Urinary bladder (tissue), 4 donors: Measurements from ENCODE around the gene NCR3LG1. TPM values are rescaled to one million over a fixed set of nuclear protein-coding genes. Genes with fewer than 3 reads are reported as not detected.
A peak's percentile ranks its signal among the peaks of the same experiment; 100 is the strongest.

ENCODE experiments used
- DNase-seq: peaks from one replicate; pipeline ENCODE4 v3.0.0-alpha.2; 2015; ENCODE audit errors: extremely low spot score
- H3K27ac ChIP-seq: one replicate; pipeline ENCODE4 v1.5.1; 2013; ENCODE audit warnings: low read depth, mild to moderate bottlenecking, moderate library complexity
- H3K36me3 ChIP-seq: one replicate; pipeline ENCODE4 v1.6.1; 2013; ENCODE audit warnings: mild to moderate bottlenecking, moderate library complexity; ENCODE audit not compliant: insufficient read depth
- H3K4me1 ChIP-seq: one replicate; pipeline ENCODE4 v1.6.1; 2013; ENCODE audit warnings: mild to moderate bottlenecking, moderate library complexity; ENCODE audit not compliant: insufficient read depth
- H3K4me3 ChIP-seq: one replicate; pipeline ENCODE4 v1.5.1; 2013; ENCODE audit warnings: low read depth, low read length
- WGBS: extraction: QIAGEN DNeasy Blood & Tissue Kit; methylation state at CpG from one replicate; pipeline ENCODE4 v1.1.7; 2013; 5-methylcytosine and 5-hydroxymethylcytosine counted together
- polyA plus RNA-seq: library from polyadenylated mRNA; stranded (reverse); fragments of 200-250 nt; gene quantifications from one replicate; pipeline ENCODE4 v1.2.3, GENCODE V29; 2013
- total RNA-seq: library from RNA; depleted of rRNA; stranded (reverse); fragments of >200 nt; gene quantifications from one replicate; pipeline ENCODE4 v1.2.3, GENCODE V29; 2014
- donor health status: healthy with polysubstance abuse.
- donor health status: healthy.

Gene NCR3LG1
- total and polyA plus RNA-seq, 2 donors, result 0.76 to 1.6 TPM

DNA sequence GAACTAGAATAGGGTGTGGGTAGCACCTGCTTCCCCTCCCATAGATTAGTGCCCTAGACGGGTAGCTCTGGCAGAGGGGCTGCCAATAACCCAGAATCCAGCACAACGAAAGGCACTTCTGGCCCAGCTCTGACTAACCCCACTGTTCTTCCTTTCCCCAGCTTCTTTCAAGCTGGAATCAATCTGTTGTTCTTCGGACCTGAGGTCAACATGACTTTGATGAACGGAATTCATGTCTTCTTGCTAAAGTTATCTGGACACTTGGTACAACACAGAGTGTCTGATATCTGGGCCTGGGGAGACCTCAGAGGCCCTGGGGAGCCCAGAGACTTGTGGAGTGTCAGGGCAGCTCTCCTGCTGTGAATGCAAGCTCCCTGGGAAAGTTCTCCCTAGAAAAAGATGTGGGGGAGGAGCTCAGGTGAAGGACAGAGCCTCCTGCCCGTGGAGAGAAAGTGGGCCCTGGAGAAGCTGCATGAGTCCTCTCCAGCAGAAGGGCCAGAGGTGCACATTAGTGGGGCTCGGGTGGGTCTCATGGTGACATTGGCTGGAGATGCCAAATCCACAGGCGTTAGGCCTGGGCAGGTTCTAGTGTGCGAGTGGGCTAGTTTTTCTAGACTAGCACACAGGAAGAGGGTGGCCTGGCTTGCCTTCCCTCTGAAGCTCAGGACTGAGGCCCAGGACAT, 30.6 kb downstream of the NCR3LG1 start:
- H3K27ac ChIP-seq, result no peak overlapping the region
- H3K36me3 ChIP-seq, result no peaks in the 10 kb centered on the region
- WGBS, result 82% methylated on average over 8 of the region's 8 CpGs
- H3K4me3 ChIP-seq, result no peak overlapping the region
- DNase-seq, result no peak
- no peaks in the 10 kb centered on the region for H3K4me1 ChIP-seq

DNA sequence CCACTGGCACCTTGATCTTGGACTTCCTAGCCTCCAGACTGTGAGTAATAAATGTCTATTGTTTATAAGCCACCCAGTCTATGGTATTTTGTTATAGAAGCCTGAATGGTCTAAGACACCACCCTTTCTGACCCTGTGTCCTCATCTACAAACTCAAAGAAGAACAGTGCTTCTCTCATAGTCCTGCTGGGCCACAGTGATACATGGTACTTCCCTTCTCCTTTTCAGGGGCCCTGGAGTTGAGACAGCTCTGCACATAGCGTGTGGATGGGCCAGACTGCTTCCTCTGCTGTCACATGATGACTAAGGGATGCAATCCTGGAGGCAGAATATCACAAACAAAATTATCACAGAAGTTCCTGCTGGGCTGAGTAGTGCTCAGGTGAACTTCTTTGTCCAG, 31.9 kb downstream of the NCR3LG1 start:
- WGBS, result 93% methylated on average over 1 of the region's 1 CpG
- DNase-seq, result no peak
- no peaks in the 10 kb centered on the region for H3K36me3 ChIP-seq
- H3K4me1 ChIP-seq, result no peaks in the 10 kb centered on the region
- no peak overlapping the region for H3K27ac ChIP-seq
- no peak overlapping the region for H3K4me3 ChIP-seq

DNA sequence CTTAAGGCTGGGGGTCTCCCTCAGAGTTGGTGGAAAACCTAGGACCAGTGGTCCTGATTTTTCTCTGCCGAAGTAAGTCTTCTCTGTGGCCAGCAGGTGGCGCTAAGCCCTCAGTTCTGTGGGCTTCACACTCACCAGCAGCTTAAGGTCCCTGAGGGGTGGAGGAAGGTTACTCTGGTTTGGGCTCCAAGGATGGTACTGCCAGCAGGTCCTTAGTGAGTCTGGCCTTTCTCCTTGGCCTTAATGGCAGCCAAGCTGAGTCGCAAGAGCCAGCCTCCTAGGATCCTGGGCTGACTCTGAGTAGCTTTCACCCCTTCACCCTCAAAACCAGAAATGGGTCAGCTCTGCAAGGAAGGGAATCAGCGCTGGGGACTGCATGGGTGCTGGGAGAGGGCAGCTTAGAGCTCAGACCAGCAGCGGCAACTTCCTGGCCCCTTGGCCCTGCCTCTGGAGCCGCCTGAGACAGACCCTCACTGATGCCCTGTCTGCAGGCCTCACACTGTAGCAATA, 32.5 kb downstream of the NCR3LG1 start:
- 47% methylated on average over 6 of the region's 6 CpGs for WGBS
- Histone ChIP-seq H3K27ac (no peak overlapping the region), H3K36me3 (no peaks in the 10 kb centered on the region), H3K4me1 (no peaks in the 10 kb centered on the region), H3K4me3 (no peak overlapping the region)
- peak; percentile 64 for DNase-seq

DNA sequence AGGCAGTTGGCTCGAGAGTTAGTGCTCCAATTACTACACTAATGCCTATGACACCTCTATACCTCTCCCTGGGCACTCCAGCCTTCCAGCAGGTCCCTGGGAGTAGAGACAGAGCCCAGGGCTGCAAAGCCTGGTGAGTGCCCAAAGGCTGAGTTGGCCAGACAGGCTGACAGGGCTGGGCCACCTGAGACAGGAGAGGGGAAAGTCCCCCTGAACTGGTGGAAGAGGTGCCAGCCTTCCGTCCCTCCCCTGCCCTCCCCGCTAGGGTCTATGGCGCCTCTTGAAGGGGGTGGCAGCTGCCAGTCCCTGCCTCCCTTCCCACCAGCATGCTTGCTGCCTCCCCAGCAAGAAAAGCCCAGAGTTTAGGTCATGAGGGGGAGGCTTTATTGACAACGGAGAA, 33.9 kb downstream of the NCR3LG1 start:
- Histone ChIP-seq H3K36me3 (no peaks in the 10 kb centered on the region), H3K4me3 (no peak overlapping the region), H3K4me1 (no peaks in the 10 kb centered on the region), H3K27ac (no peak overlapping the region)
- 93% methylated on average over 5 of the region's 5 CpGs for WGBS
- no peak for DNase-seq

DNA sequence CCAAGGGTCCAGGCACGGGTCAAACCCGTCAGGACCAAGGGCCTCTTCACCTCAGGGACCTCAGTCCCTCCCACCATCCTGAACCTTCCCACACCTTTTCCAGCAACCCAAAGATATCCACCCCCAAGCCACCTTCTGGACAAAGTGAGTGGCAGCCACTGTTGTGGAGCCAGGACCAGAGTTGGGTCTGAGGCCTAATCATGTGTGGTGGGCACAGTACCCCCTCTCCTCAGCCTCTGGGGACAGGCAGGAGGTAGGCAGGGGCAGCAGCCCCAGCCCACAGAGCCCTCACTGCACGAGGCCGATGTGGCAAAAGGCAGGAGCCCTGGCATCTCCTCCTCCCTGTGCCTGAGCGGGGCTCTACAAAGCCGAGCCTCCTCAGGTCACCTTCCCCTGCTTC, 34.3 kb downstream of the NCR3LG1 start:
- no peaks in the 10 kb centered on the region for H3K36me3 ChIP-seq
- no peaks in the 10 kb centered on the region for H3K4me1 ChIP-seq
- DNase-seq, result no peak
- no peak overlapping the region for H3K4me3 ChIP-seq
- 83% methylated on average over 6 of the region's 6 CpGs for WGBS
- H3K27ac ChIP-seq, result no peak overlapping the region

DNA sequence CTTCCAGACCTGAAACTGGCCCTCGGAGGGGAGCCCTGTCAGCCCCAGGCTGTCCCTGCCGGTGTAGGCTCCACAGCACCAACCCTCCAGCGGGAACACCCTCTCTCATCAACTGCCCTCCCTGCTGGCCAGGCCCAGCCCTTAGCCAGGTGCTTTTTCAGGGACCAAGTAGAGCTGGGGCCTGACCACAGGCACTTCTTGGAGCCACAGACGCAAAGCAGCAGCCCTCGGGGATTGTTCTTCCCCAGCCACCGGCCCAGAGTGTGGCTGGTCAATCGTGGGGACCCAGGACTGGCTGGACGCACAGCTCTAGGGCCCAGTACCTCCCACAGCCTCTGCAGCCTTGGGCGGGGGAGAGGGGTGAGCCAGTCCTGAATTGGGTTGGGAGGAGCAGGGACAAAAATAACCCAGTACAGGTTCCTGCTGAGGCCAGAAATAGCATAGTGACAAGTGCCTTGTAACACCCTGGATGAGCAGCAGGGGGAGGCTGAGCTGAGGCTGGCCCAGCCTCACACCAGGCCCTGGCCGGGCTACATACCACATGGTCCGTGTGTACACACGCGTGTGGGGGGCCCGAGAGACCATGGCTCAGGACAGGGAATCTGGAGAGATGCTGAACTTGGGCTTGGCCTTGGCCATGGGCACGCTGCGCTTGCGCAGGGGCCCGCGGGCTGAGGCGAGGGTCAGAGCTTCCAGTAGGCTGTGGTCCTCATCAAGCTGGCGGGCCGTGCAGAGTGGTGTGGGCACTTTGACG, 34.9 kb downstream of the NCR3LG1 start:
- H3K4me3 ChIP-seq, result no peak overlapping the region
- WGBS, result 67% methylated on average over 23 of the region's 23 CpGs
- H3K27ac ChIP-seq, result no peak overlapping the region

DNA sequence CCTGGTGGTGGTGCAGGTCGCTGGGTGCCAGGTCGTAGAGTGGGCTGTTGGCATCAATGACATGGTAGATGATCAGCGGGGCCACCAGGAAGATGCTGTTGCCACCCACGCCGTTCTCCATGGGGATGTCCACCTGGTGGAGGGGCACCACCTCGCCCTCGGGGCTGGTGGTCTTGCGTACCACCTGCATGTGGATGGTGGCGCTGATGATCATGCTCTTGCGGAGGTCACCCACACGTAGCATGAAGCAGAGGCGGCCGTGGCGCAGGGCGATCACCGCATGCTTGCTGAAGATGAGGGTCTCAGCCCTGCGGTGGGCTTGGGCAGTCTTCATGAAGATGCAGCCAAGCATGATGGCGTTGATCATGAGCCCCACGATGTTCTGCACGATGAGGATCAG, 35.7 kb downstream of the NCR3LG1 start:
- Histone ChIP-seq H3K4me1 (no peaks in the 10 kb centered on the region), H3K27ac (no peak overlapping the region), H3K4me3 (no peak overlapping the region), H3K36me3 (no peaks in the 10 kb centered on the region)
- 99% methylated on average over 20 of the region's 20 CpGs for WGBS
- no peak for DNase-seq

More for the DNA sequence above, 34.9 kb downstream of the NCR3LG1 start:
- Histone ChIP-seq H3K36me3 (no peaks in the 10 kb centered on the region), H3K4me1 (no peaks in the 10 kb centered on the region)
- DNase-seq, result no peak

DNA sequence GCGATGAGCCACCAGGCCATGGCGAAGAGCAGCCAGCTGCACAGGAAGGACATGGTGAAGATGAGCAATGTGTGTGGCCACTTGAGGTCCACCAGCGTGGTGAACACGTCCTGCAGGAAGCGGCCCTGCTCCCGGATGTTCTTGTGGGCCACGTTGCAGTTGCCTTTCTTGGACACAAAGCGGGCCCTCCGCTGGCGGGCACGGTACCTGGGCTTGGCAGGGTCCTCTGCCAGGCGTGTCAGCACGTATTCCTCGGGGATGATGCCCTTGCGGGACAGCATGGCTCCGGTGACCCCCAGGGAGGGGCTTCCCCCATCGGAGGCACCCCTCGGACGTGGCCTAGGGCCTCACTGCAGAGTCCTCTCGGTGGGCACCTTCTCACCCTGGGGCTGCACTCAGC, 36.2 kb downstream of the NCR3LG1 start:
- no peak overlapping the region for H3K4me3 ChIP-seq
- H3K27ac ChIP-seq, result no peak overlapping the region
- H3K4me1 ChIP-seq, result no peaks in the 10 kb centered on the region
- no peaks in the 10 kb centered on the region for H3K36me3 ChIP-seq
- DNase-seq, result no peak
- WGBS, result 94% methylated on average over 20 of the region's 20 CpGs

DNA sequence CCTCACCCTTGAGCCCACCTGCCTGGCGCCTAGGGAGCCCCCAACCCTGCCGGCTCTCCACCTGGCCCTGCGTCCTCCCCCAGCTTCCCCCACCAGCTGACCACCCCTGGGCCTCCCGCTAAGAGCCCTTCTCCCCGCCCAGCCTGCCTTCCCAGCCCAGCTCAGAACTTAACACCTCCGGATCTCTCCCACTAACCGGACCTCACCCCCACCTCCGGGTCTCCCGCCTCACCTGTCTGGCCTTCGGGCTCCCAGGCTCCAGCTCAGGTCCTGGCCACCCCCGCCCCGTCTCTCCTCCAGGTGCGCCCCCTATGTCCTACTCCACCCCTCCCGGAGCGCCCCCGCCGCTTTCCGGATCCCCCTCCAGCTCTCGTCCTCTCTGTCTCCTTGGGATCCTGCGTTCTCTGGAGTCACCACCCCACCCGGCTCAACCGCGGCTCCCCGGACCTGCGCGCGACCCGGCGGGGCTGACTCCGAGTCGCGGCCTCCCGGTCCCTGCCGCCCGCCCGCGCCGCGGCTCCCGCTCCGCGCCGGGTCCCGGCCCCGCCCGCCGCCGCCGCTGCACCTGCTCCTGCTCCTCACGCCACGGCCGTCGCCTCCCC, 37.1 kb downstream of the NCR3LG1 start, which contains the start of gene KCNJ11:
TSS of gene KCNJ11 (minus strand) at position 51 of the 602 bp plus-strand sequence. CDS start 568 bp downstream, outside the sequence.
- 5% methylated on average over 53 of the region's 53 CpGs for WGBS
- no peaks in the 10 kb centered on the region for H3K4me1 ChIP-seq
- DNase-seq, result no peak
- peak within 1 kb of the TSS; percentile 47 for H3K4me3 ChIP-seq
- H3K27ac ChIP-seq, result no peak within 1 kb of the TSS
- H3K36me3 ChIP-seq, result no peaks in the 10 kb centered on the region

DNA sequence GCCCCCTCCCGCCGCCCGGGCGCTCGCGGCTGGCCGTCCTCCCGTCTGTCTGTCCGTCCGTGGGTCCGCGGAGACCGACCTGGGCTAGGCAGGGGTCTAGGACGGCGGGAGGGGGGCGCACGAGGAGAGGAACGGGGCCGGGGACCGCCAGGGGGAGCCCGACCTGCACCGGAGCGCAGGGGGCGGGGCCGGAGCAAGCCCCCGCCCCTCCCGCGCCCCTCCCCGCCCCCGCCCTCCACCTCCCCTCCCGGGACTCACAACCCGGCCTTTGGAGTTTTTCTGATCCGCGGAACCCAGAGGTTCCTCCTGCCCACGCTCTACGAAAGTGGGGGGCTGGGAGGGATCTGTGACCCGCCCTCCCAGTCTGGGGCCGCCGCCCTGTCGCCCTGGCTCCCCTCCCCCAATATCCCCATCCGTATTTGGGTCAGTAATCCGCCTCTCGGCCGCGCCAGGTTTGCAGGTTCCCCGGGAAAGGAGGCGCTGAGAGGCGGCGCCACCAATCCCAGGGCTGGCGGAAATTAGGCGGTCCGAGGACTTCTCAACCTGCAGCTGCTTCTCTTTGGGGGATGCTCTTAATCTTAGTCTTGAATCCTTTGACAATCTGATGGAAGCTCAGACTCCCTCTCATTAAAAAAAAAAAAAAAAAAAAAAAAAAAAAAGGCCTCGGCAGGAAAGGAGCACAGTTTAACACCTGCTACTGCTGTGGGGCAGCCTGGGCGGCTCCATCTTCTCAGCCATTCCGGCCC, 37.8 kb downstream of the NCR3LG1 start:
- H3K27ac ChIP-seq, result no peak overlapping the region

DNA sequence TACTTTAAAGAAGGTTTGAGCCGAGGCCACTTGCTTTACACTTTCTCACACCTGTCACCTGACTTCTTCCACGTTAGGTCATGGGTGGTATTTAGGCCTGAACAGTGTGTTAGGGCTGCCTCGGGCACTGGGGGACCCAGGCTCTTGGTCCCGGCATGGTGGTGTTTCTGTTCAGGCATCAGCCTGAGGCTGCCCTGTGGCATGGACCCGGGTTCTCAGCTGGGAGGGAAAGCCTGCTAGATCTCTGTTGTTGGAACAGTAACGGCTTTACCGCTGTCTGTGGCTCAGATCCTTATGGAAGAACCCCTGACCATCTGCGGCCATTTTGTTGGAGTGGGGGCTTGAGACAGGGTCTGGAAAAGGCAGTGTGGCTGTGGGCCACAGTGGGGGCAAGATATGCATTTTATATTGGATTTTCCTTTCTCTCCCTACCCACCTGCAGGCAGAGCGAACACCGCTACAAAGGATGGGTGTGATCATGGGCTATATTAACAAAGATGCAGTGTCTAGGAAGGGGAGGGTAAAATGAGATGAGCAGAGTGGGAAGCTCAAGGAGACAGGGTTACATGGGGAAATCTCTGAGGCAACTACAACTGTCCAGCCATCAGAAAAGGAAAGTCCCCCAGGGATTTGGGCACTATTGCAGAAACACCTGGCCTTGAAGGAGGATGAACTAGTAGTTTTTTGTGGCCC, 38.5 kb downstream of the NCR3LG1 start:
- DNase-seq, result no peak
- no peaks in the 10 kb centered on the region for H3K4me1 ChIP-seq
- H3K4me3 ChIP-seq, result no peak overlapping the region
- no peak overlapping the region for H3K27ac ChIP-seq
- H3K36me3 ChIP-seq, result no peaks in the 10 kb centered on the region
- 58% methylated on average over 10 of the region's 10 CpGs for WGBS

More for the DNA sequence above, 37.8 kb downstream of the NCR3LG1 start:
- no peaks in the 10 kb centered on the region for H3K36me3 ChIP-seq
- peak overlapping the region; percentile 47 for H3K4me3 ChIP-seq
- DNase-seq, result no peak
- WGBS, result 4% methylated on average over 53 of the region's 55 CpGs
- no peaks in the 10 kb centered on the region for H3K4me1 ChIP-seq

DNA sequence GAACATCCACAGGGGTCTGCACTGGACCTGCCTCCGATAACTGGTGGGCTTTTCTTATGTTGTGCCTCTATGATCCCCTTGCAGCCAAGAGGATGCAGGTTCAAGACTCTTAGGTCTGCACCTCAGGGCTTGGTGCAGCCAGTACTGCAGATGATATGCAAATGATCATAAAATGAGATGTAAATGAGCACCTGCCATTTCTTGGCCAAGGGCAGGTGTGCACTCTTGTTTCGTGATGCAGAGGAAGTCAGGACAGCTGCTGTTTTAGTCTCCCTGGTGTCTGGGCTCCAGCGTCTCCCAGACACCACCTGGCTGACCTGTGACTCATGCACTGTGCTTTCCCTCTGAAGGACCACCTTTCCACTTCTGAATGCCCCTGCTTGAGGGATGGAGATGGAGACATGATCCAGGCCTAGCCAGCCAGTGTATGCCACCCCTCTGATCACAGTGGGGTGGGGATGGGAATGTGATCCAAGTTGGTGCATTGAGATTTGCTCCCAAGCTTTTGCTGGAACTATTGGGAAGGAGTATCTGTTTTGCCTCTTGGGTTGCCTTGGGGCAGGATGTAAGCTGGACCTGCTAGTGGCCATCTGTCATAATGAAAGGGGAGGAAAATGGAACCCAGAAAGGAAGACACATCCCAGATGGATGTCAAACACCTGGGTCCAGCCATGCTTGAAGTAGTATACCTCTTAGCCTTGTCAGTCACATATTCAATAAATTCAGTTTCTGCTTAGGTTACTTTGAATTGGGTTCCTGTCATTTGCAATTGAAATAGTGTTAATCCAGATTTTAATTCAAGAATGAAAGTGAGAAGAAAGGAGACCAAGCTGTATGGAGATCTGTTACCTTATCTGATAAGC, 40.1 kb downstream of the NCR3LG1 start:
- 80% methylated on average over 3 of the region's 3 CpGs for WGBS
- Histone ChIP-seq H3K4me1 (no peaks in the 10 kb centered on the region), H3K36me3 (no peaks in the 10 kb centered on the region), H3K27ac (no peak overlapping the region), H3K4me3 (no peak overlapping the region)
- no peak for DNase-seq
